ENCODE results near the gene C4orf46. TPM values are rescaled to one million over a fixed set of nuclear protein-coding genes. Genes with fewer than 3 reads are reported as not detected.
"Not testable (repeated sequence)": the region's sequence is repeated elsewhere in the genome, so short reads cannot be mapped to it uniquely, and the experiment has no call there.

The C4orf46 gene
- total RNA-seq, 2 experiments from 2014 or later, result 18.9 to 20.9 TPM

- DNase-seq, result peak; percentile 97
- CTCF ChIA-PET, result interaction anchor here (1.3 to 1.7 kb wide), 2 partner anchors 9 to 24 kb away, joined by 3 to 4 read pairs; no protein-coding TSS in a partner anchor
- intact Hi-C loops (cut with micrococcal nuclease), result loop anchor here (1.0 to 5.0 kb wide), 10 partner anchors 51 to 534 kb away; partner anchors contain the start of genes FNIP2, PPID and TMEM144
- Mint-ChIP-seq H3K27me3 (ENCODE audit: low read depth) (no peaks in the 10 kb centered on the region), H3K9me3 (no peaks in the 10 kb centered on the region), H3K4me1 (ENCODE audit: low read depth) (peaks cover 19% of the 10 kb centered on the region), H3K27ac (peak within 1 kb of the TSS; percentile 94), H3K4me3 (peak within 1 kb of the TSS; percentile 96), H3K36me3 (ENCODE audit: low read depth) (peaks cover 5% of the 10 kb centered on the region)
These were observed 474 bp upstream of the C4orf46 start, which contains the start of gene ETFDH for GRCh38 chr4:158671915-158672806. TSS of gene ETFDH (plus strand) at chr4:158672296. CDS start at chr4:158672457, 161 bp downstream.

- Mint-ChIP-seq H3K4me1 (ENCODE audit: low read depth) (peaks cover 19% of the 10 kb centered on the region), H3K27me3 (ENCODE audit: low read depth) (no peaks in the 10 kb centered on the region), H3K9me3 (no peaks in the 10 kb centered on the region), H3K4me3 (peak overlapping the region; percentile 96), H3K27ac (peak overlapping the region; percentile 94), H3K36me3 (ENCODE audit: low read depth) (peaks cover 3% of the 10 kb centered on the region)
- CTCF ChIA-PET, result interaction anchor here (1.1 kb wide), 1 partner anchor 54 kb away, joined by 4 read pairs; no protein-coding TSS in a partner anchor
- DNase-seq, result peak; percentile 86
- intact Hi-C loops (cut with micrococcal nuclease), result loop anchor here (1.0 to 5.0 kb wide), 7 partner anchors 52 to 535 kb away; partner anchors contain the start of genes PPID and TMEM144
These were observed 567 bp downstream of the C4orf46 start for GRCh38 chr4:158670975-158671664.

GRCh38 chr4:158669310-158669709 lies 2.4 kb downstream of the C4orf46 start:
- H3K27ac Mint-ChIP-seq, result no peak overlapping the region
- H3K4me1 Mint-ChIP-seq (ENCODE audit: low read depth), result peaks cover 19% of the 10 kb centered on the region
- intact Hi-C loops (cut with micrococcal nuclease), result no loop called here
- H3K36me3 Mint-ChIP-seq (ENCODE audit: low read depth), result peaks cover 3% of the 10 kb centered on the region
- no peaks in the 10 kb centered on the region for H3K27me3 Mint-ChIP-seq (ENCODE audit: low read depth)
- no peak overlapping the region for H3K4me3 Mint-ChIP-seq
- CTCF ChIA-PET, result interaction anchor here (0.7 to 1.2 kb wide), 3 partner anchors 34 to 245 kb away, joined by 3 to 4 read pairs (median 3); no protein-coding TSS in a partner anchor
- DNase-seq, result no peak
- H3K9me3 Mint-ChIP-seq, result no peaks in the 10 kb centered on the region

GRCh38 chr4:158667651-158668198 lies 4.0 kb downstream of the C4orf46 start:
- H3K27ac Mint-ChIP-seq, result no peak overlapping the region
- peaks cover 3% of the 10 kb centered on the region for H3K36me3 Mint-ChIP-seq (ENCODE audit: low read depth)
- H3K9me3 Mint-ChIP-seq, result no peaks in the 10 kb centered on the region
- intact Hi-C loops (cut with micrococcal nuclease), result loop anchor here (2.0 kb wide), 1 partner anchor 171 kb away; no protein-coding TSS in a partner anchor
- H3K27me3 Mint-ChIP-seq (ENCODE audit: low read depth), result no peaks in the 10 kb centered on the region
- peak; percentile 28 for DNase-seq
- CTCF ChIA-PET, result interaction anchor here (0.6 to 0.7 kb wide), 6 partner anchors 59 to 441 kb away, joined by 3 to 5 read pairs (median 4); no protein-coding TSS in a partner anchor
- peaks cover 16% of the 10 kb centered on the region for H3K4me1 Mint-ChIP-seq (ENCODE audit: low read depth)
- no peak overlapping the region for H3K4me3 Mint-ChIP-seq

- Mint-ChIP-seq H3K9me3 (no peaks in the 10 kb centered on the region), H3K27me3 (ENCODE audit: low read depth) (no peaks in the 10 kb centered on the region), H3K4me3 (no peak overlapping the region), H3K36me3 (ENCODE audit: low read depth) (peaks cover 3% of the 10 kb centered on the region), H3K4me1 (ENCODE audit: low read depth) (peaks cover 13% of the 10 kb centered on the region), H3K27ac (no peak overlapping the region)
- CTCF ChIA-PET, result interaction anchor here (0.6 to 0.7 kb wide), 3 partner anchors 58 to 139 kb away, joined by 3 to 4 read pairs (median 3); no protein-coding TSS in a partner anchor
- DNase-seq, result no peak
- intact Hi-C loops (cut with micrococcal nuclease), result loop anchor here (2.0 kb wide), 1 partner anchor 170 kb away; no protein-coding TSS in a partner anchor
These were observed 4.8 kb downstream of the C4orf46 start for GRCh38 chr4:158666892-158667291.

GRCh38 chr4:158664806-158665205 lies 6.9 kb downstream of the C4orf46 start:
- intact Hi-C loops (cut with micrococcal nuclease), result no loop called here
- no peaks in the 10 kb centered on the region for H3K27me3 Mint-ChIP-seq (ENCODE audit: low read depth)
- peaks cover 2% of the 10 kb centered on the region for H3K36me3 Mint-ChIP-seq (ENCODE audit: low read depth)
- no peaks in the 10 kb centered on the region for H3K9me3 Mint-ChIP-seq
- CTCF ChIA-PET, result no interaction called here
- no peak for DNase-seq
- peaks cover 5% of the 10 kb centered on the region for H3K4me1 Mint-ChIP-seq (ENCODE audit: low read depth)
- no peak overlapping the region for H3K4me3 Mint-ChIP-seq
- no peak overlapping the region for H3K27ac Mint-ChIP-seq

- DNase-seq; H3K36me3 Mint-ChIP-seq (ENCODE audit: low read depth); H3K9me3 Mint-ChIP-seq; H3K4me1 Mint-ChIP-seq (ENCODE audit: low read depth); intact Hi-C loops (cut with micrococcal nuclease); H3K4me3 Mint-ChIP-seq; H3K27ac Mint-ChIP-seq; H3K27me3 Mint-ChIP-seq (ENCODE audit: low read depth); CTCF ChIA-PET: not testable (repeated sequence)
These were observed 7.7 kb downstream of the C4orf46 start for GRCh38 chr4:158663707-158664625.

- DNase-seq; intact Hi-C loops (cut with micrococcal nuclease); H3K4me1 Mint-ChIP-seq (ENCODE audit: low read depth); H3K27me3 Mint-ChIP-seq (ENCODE audit: low read depth); H3K4me3 Mint-ChIP-seq; CTCF ChIA-PET; H3K27ac Mint-ChIP-seq; H3K9me3 Mint-ChIP-seq; H3K36me3 Mint-ChIP-seq (ENCODE audit: low read depth): not testable (repeated sequence)
These were observed 8.4 kb downstream of the C4orf46 start for GRCh38 chr4:158663255-158663654.

- intact Hi-C loops (cut with micrococcal nuclease), result no loop called here
- Mint-ChIP-seq H3K4me3 (no peak overlapping the region), H3K27ac (no peak overlapping the region), H3K9me3 (no peaks in the 10 kb centered on the region), H3K4me1 (ENCODE audit: low read depth) (peaks cover 6% of the 10 kb centered on the region), H3K36me3 (ENCODE audit: low read depth) (no peaks in the 10 kb centered on the region), H3K27me3 (ENCODE audit: low read depth) (no peaks in the 10 kb centered on the region)
- CTCF ChIA-PET, result no interaction called here
- DNase-seq, result no peak
These were observed 14.4 kb downstream of the C4orf46 start for GRCh38 chr4:158657291-158657690.

- CTCF ChIA-PET, result no interaction called here
- no peak for DNase-seq
- no peak overlapping the region for H3K4me3 Mint-ChIP-seq
- H3K27me3 Mint-ChIP-seq (ENCODE audit: low read depth), result no peaks in the 10 kb centered on the region
- peaks cover 6% of the 10 kb centered on the region for H3K4me1 Mint-ChIP-seq (ENCODE audit: low read depth)
- H3K27ac Mint-ChIP-seq, result no peak overlapping the region
- intact Hi-C loops (cut with micrococcal nuclease), result no loop called here
- H3K9me3 Mint-ChIP-seq, result no peaks in the 10 kb centered on the region
- H3K36me3 Mint-ChIP-seq (ENCODE audit: low read depth), result no peaks in the 10 kb centered on the region
These were observed 15.2 kb downstream of the C4orf46 start for GRCh38 chr4:158656439-158656838.

GRCh38 chr4:158652920-158653319 lies 18.8 kb downstream of the C4orf46 start:
- no peaks in the 10 kb centered on the region for H3K9me3 Mint-ChIP-seq
- intact Hi-C loops (cut with micrococcal nuclease), result no loop called here
- H3K4me1 Mint-ChIP-seq (ENCODE audit: low read depth), result peaks cover 6% of the 10 kb centered on the region
- H3K36me3 Mint-ChIP-seq (ENCODE audit: low read depth), result no peaks in the 10 kb centered on the region
- DNase-seq, result no peak
- H3K4me3 Mint-ChIP-seq, result peak overlapping the region; percentile 36
- H3K27ac Mint-ChIP-seq, result no peak overlapping the region
- CTCF ChIA-PET, result no interaction called here
- H3K27me3 Mint-ChIP-seq (ENCODE audit: low read depth), result no peaks in the 10 kb centered on the region

All from activated naive CD4-positive, alpha-beta T cell treated with anti-CD3 and anti-CD28 coated beads for 36 hours (primary cell).